ENCODE data around the gene AK1. TPM values are rescaled to one million over a fixed set of nuclear protein-coding genes. Genes with fewer than 3 reads are reported as not detected.

The AK1 gene
- total RNA-seq, 1 donor from 2014 or later: 39.4 TPM

DNA sequence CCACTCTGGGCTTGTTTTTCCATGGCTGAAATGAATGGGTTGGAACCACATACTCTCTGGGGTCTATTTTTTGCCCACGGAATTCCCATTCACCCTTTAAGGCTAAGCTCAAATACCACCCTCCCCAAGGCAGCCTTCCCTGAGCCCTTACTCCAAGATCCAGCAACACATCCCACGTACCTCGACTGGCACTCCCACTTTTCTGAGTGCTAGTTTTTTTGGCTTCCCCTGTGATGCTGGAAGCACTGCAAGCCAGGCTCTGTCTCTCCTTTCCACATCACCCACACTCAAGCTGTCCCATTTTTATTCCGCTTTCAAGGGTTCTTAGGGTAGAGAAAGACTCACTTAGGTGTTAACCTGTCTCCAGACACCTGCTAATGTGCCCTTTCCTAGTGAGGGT, 15.9 kb upstream of the AK1 start:
- Mint-ChIP-seq H3K27me3 (ENCODE audit: low read depth) (no peaks in the 10 kb centered on the region), H3K4me1 (peaks cover 7% of the 10 kb centered on the region), H3K27ac (no peak overlapping the region), H3K9me3 (peaks cover 30% of the 10 kb centered on the region), H3K36me3 (peaks cover 66% of the 10 kb centered on the region), H3K4me3 (no peak overlapping the region)
- TF ChIP-seq, protein P1, sequence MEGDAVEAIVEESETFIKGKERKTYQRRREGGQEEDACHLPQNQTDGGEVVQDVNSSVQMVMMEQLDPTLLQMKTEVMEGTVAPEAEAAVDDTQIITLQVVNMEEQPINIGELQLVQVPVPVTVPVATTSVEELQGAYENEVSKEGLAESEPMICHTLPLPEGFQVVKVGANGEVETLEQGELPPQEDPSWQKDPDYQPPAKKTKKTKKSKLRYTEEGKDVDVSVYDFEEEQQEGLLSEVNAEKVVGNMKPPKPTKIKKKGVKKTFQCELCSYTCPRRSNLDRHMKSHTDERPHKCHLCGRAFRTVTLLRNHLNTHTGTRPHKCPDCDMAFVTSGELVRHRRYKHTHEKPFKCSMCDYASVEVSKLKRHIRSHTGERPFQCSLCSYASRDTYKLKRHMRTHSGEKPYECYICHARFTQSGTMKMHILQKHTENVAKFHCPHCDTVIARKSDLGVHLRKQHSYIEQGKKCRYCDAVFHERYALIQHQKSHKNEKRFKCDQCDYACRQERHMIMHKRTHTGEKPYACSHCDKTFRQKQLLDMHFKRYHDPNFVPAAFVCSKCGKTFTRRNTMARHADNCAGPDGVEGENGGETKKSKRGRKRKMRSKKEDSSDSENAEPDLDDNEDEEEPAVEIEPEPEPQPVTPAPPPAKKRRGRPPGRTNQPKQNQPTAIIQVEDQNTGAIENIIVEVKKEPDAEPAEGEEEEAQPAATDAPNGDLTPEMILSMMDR (IDR thresholded peaks at IDR 0.05; ENCODE audit: unreplicated experiment): no peak
- no peak for DNase-seq (ENCODE audit: low spot score in 2 of 2, unreplicated experiment in 2 of 2)

DNA sequence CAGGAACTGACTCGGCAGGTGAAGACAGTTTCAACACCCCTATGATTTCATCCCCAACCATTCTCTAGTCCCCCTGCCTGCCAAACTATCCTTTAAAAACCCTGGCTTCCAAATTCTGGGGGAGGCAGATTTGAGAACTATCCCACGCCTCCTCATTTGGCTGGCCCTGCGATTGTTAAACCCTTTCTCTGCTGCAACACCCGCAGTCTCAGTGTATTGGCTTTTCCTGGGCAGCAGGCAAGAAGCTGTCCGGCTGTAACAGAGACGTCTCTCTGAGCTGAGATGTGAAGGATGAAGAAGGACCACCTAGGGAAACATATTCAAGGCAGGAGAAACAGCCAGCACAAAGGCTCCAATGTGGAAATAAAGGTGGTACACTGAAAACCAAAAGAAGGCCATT, 15.4 kb upstream of the AK1 start:
- TF ChIP-seq, protein P1 (IDR thresholded peaks at IDR 0.05; ENCODE audit: unreplicated experiment): no peak
- H3K4me1 Mint-ChIP-seq: peaks cover 6% of the 10 kb centered on the region
- no peak overlapping the region for H3K27ac Mint-ChIP-seq
- H3K9me3 Mint-ChIP-seq: peaks cover 30% of the 10 kb centered on the region
- DNase-seq (ENCODE audit: low spot score in 2 of 2, unreplicated experiment in 2 of 2): no peak
- H3K36me3 Mint-ChIP-seq: peaks cover 67% of the 10 kb centered on the region
- H3K27me3 Mint-ChIP-seq (ENCODE audit: low read depth): no peaks in the 10 kb centered on the region
- no peak overlapping the region for H3K4me3 Mint-ChIP-seq

DNA sequence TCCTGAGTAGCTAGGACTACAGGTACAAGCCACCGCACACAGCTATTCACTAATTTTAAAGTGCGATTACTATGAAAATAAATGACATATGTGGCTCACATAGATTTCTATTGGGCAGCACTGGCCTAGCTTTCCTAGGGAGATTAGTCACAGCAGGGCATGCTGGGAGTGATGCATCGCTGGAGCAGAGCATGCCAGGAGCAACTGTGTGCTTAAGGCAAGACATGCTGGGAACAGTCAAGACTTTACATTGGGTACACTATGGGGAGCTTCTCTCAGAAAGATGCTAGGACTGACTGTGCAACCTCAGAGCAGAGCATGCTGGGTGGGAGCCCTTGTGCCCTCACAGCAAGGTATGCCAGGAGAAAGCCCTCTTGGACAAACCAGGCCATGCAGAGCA, 12.6 kb upstream of the AK1 start:
- H3K4me3 Mint-ChIP-seq: no peak overlapping the region
- no peaks in the 10 kb centered on the region for H3K4me1 Mint-ChIP-seq
- H3K36me3 Mint-ChIP-seq: peaks cover 61% of the 10 kb centered on the region
- H3K27me3 Mint-ChIP-seq (ENCODE audit: low read depth): no peaks in the 10 kb centered on the region
- H3K9me3 Mint-ChIP-seq: peaks cover 22% of the 10 kb centered on the region
- TF ChIP-seq, protein P1 (IDR thresholded peaks at IDR 0.05; ENCODE audit: unreplicated experiment): no peak
- H3K27ac Mint-ChIP-seq: no peak overlapping the region
- DNase-seq (ENCODE audit: low spot score in 2 of 2, unreplicated experiment in 2 of 2): no peak

DNA sequence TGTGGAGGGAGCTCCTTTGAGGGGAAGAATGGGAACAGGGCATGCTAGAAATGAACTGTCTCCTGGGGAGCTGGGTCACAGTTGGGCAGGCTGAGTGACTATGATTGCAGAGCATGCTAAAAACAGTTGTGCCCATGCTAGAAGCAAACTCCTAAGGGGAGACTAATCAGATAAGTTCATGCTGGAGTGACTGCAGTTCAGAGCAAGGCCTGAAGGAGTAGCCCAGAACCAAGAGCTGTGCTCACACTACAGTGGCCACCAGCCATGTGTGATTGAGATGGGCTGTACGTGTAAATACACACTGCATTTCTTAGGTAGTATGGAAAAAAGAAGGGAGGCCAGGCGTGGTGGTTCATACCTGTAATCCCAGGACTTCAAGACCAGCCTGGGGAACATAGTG, 10.3 kb upstream of the AK1 start:
- H3K36me3 Mint-ChIP-seq: peaks cover 40% of the 10 kb centered on the region
- H3K27ac Mint-ChIP-seq: no peak overlapping the region
- no peaks in the 10 kb centered on the region for H3K27me3 Mint-ChIP-seq (ENCODE audit: low read depth)
- H3K4me1 Mint-ChIP-seq: no peaks in the 10 kb centered on the region
- DNase-seq (ENCODE audit: low spot score in 2 of 2, unreplicated experiment in 2 of 2): no peak
- peaks cover 5% of the 10 kb centered on the region for H3K9me3 Mint-ChIP-seq
- TF ChIP-seq, protein P1 (IDR thresholded peaks at IDR 0.05; ENCODE audit: unreplicated experiment): peak; percentile 24
- H3K4me3 Mint-ChIP-seq: no peak overlapping the region

DNA sequence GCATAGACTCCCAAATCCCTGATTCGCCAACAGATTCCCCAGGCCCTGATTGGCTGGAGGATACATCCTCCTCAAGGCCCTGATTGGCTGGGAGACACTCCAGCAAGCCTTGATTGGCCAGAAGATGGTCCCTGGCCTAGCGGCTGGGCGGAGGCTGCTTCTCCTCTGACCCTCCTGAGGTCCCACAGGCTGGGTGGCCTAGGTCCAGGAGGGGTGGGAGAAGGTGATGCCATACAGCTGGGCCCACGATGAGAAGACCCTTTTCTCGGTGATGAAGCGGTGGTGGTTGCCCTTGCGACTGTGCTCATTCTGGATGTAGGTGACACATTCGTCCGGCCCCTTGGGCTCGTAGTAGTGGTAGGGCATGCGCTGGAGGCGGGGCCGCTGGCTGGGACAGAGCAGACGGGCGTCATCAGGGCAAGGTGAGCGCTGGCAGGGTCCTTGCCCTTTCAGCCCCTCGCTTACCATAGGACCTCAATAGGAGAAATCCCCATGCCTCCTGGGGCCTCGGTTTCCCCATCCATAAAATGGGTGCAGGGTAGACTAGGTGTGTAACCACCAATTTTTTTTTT, 9.0 kb upstream of the AK1 start:
- Mint-ChIP-seq H3K9me3 (no peaks in the 10 kb centered on the region), H3K4me1 (no peaks in the 10 kb centered on the region), H3K27me3 (ENCODE audit: low read depth) (no peaks in the 10 kb centered on the region), H3K27ac (peak overlapping the region; percentile 30), H3K36me3 (peaks cover 32% of the 10 kb centered on the region), H3K4me3 (no peak overlapping the region)
- TF ChIP-seq, protein P1 (IDR thresholded peaks at IDR 0.05; ENCODE audit: unreplicated experiment): no peak
- no peak for DNase-seq (ENCODE audit: low spot score in 2 of 2, unreplicated experiment in 2 of 2)

Data from mesothelial cell of epicardium (in vitro differentiated cells).